ENCODE results near the gene DPP10. TPM values are rescaled to one million over a fixed set of nuclear protein-coding genes. Genes with fewer than 3 reads are reported as not detected.
"Not testable (repeated sequence)": the region's sequence is repeated elsewhere in the genome, so short reads cannot be mapped to it uniquely, and the experiment has no call there.

DPP10 gene
- total RNA-seq, 1 donor from 2014 or later = not detected

DNA sequence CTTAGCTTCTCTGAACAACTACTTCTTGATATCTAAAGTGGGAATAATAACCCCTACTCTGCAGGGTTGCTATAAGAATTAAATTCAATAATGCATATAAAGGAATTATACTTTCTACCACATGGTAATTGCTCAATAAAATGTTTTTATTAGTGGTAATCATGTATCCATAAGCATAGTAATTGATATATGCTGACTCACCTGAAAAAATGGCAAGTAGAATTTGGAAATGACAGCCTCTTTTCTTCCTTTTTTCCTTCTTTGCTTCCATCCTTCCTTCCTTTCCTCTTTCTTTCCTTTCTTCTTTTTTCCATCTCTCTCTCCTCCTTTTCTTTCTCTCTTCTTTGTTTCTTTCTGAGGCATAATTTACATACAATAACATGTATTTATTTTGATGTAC is 65.3 kb downstream of the DPP10 start:
- DNase-seq (ENCODE audit: low read depth, low spot score) = no peak

GRCh38 chr2:114515882-114516281 is 73.4 kb downstream of the DPP10 start:
- DNase-seq (ENCODE audit: low read depth, low spot score) = no peak

DNA sequence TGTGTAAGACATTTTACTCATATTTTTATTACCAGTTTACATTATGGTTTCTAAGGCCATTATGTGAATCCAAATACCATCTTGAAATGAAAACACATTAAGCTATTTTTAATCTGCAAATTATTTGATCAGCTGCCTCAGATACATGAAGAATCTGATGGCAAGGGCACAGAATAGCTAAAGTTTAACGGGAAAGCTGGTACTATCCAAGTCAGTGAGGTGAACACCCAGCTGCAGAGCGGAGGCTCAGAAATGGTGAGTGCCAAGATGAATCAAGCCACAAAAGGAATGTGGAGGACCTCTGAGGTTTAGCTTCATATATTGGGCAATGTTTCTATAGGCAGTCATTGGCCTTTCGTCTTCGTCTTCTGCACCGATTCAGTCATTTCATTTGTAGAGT is 75.1 kb downstream of the DPP10 start:
- DNase-seq (ENCODE audit: low read depth, low spot score) = no peak

DNA sequence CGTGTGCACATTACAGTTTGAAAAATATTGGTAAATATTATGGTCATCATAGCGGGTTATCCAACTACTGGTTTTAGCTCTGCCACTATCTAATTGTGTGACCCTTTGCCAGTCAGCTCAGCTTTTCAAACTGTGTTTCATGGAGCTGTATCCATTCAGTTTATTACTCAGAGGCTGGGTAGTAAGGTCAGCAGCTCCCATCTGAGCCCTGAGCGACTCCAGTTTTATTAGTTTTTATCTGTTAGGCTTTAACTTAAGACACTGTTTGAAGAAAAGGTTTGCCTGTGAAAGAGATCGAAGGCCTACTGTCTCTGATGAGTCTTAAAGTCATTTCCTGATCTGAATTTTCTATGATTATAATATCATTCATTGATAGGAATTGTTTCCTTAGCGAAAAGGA is 76.3 kb downstream of the DPP10 start:
- DNase-seq (ENCODE audit: low read depth, low spot score) = no peak

DNA sequence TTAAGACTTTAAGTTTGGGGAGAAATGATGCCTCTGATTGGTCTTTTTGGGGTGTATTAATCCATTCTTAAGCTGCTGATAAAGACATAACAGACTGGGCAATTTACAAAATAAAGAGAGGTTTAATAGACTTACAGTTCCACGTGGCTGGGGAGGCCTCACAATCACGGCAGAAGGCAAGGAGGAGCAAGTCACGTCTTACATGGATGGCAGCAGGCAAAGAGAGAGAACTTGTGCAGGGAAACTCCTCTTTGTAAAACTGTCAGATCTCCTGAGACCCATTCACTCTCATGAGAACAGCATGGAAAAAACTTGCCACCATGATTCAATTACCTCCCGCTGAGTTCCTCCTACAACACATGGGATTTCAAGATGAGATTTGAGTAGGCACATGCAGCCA is 80.2 kb downstream of the DPP10 start:
- DNase-seq (ENCODE audit: low read depth, low spot score) = not testable (repeated sequence)

- no peak for DNase-seq (ENCODE audit: low read depth, low spot score)
Observed at GRCh38 chr2:114525955-114526354, 83.5 kb downstream of the DPP10 start.

DNA sequence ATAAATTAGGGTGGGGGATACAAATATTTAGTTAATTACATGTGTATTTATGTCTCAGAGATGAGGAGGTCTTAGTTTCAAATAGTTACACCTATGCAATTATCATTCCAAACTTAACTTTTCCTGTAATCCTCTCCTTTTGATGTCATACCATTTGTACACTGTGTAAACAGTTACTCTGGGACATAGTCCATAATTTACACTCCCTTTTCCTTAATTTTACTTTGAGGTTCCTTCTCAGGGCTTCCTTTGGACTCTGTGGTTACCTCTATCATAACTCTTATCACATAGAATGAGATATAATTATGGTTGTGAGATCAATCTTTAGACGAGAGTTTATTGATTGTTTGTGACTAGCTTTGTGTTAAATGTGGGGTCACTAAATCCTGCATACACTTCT is 84.4 kb downstream of the DPP10 start:
- no peak for DNase-seq (ENCODE audit: low read depth, low spot score)

- DNase-seq (ENCODE audit: low read depth, low spot score) = no peak
Observed at GRCh38 chr2:114527330-114527983, 85.0 kb downstream of the DPP10 start.

- no peak for DNase-seq (ENCODE audit: low read depth, low spot score)
Observed at GRCh38 chr2:114534116-114535084, 92.0 kb downstream of the DPP10 start.

DNA sequence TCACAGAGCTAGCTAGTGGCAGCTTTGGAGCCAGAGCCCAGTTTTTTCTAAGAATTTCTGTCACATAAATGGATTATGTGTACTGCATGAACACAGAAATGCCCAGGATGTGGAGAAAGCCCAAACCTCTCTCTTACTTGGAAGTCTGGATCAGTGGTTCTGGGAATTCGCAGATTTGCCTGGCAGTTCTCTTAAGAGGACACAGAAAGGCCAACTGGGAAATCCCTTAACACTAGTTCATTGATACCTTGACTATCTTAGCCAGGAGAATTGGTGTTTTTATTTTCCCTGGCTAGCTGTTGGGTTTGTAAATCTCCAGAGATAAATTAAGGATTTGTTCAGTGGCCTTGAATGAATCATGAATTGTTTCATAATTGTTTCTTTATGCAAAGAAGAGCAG is 95.3 kb downstream of the DPP10 start:
- DNase-seq (ENCODE audit: low read depth, low spot score) = no peak

GRCh38 chr2:114542695-114543094 is 100.3 kb downstream of the DPP10 start:
- no peak for DNase-seq (ENCODE audit: low read depth, low spot score)

DNA sequence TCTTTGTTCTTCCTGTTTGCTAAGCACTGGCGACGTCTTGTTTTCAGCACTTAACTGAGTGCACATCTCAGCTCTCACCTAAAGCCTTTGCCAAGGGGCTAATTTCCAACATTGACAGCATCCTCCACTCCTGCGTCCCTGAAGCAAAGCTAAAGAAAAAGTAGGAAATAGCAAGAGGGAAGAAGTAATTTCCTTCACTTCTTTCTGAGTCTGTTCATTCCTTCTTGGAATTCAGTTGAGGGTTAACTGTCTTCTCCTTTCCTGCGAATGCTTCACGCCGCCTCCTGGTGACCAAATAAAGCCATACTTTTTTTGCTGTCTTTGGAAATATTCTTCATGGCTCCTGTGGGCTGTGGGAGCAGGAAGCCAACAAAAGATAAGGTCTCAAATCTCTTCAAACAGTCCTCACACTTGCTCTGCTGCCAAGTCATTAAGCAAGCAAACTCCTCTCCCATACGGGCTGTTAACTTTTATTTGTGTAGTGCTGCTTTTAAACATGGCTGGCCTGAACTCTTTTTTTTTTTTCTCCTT is 100.9 kb downstream of the DPP10 start:
- no peak for DNase-seq (ENCODE audit: low read depth, low spot score)

- no peak for DNase-seq (ENCODE audit: low read depth, low spot score)
Observed at GRCh38 chr2:114545052-114545451, 102.6 kb downstream of the DPP10 start.

- no peak for DNase-seq (ENCODE audit: low read depth, low spot score)
Observed at GRCh38 chr2:114546531-114546930, 104.1 kb downstream of the DPP10 start.

- DNase-seq (ENCODE audit: low read depth, low spot score) = no peak
Observed at GRCh38 chr2:114548151-114548550, 105.7 kb downstream of the DPP10 start.

GRCh38 chr2:114550364-114550763 is 107.9 kb downstream of the DPP10 start:
- DNase-seq (ENCODE audit: low read depth, low spot score) = no peak

DNA sequence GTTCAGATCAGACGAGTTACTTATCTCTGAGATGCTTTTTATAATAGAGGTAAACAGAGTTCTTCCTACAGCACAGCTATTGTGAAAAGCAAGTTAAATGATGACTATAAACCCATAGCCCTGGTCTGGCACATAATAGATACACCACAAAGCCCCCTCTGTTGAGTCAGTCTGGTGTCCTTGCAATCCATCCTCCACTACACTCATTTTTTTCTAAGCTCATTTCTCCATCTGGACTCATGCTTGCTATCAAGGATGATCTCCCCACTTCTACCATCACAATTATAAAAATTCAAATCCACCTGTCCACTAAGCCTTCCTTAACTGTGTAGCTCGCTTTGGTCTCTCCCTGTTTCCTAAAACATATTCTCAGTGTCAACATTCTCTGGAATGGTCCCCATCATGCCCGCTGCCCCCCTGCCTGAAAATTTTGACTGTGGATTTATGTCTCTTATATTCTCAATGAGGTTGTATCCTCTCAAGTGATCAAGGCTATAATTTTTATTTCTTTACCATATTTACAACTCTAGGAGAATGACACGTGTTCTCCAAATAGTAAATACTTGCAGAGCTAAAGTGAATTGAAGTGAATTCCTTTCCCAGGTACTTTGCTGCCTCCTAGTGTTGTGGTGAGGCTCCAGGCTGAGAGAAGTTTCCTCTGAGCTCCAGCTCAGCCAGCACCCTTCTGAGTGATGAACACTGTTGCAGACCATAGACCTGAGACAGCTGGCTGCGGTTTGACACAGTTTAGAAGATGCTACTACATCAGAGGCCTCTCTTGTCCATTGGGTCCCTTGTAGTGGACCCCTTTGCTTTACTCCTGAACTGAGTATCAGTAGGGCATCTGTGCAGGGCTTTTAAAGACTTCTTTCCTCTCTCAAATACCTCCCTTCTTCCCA is 108.7 kb downstream of the DPP10 start:
- no peak for DNase-seq (ENCODE audit: low read depth, low spot score)

DNA sequence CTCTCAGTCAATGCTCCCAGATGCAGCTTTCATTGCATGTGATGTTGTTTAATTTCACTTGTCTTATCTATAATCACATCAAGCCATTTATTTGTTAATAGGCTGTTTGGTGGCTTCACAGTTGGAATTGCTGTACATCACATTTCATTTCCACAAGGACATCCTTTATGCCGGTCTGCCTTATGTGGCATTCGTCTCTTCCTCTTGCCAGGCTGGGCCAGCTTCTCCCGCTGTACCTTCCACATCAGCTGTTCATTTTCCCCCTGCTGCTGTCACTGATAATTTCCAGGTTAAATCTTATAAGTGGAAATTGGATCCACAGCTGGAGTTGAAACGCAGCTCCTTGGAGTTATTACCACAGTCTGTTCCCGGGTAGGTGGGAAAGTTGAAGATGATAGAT is 110.6 kb downstream of the DPP10 start:
- no peak for DNase-seq (ENCODE audit: low read depth, low spot score)

- DNase-seq (ENCODE audit: low read depth, low spot score) = no peak
Observed at GRCh38 chr2:114569166-114569565, 126.7 kb downstream of the DPP10 start.

- DNase-seq (ENCODE audit: low read depth, low spot score) = no peak
Observed at GRCh38 chr2:114577657-114578056, 135.2 kb downstream of the DPP10 start.

DNA sequence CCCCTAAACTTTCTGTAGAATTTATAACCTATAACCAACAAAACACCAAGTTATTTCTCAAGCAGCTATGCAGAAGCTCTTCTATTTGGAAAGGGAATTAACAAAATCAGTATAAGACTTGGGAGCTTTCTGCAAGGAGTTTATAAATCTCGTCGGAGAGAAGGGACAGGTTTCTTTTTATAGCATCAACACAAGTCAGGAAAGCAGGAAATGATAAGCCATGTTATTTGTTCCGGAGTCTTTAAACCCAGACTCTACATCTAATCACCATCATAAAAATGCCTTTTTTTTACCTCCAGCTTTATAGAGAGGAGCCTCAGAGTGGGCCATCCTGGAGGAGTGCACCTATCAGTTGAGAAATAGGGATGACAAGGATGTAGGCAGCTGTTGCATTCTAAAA is 137.1 kb downstream of the DPP10 start:
- DNase-seq (ENCODE audit: low read depth, low spot score) = no peak
